Esophagus squamous epithelium (tissue), 5 donors: ENCODE data around the gene FOXP4. TPM values are rescaled to one million over a fixed set of nuclear protein-coding genes. Genes with fewer than 3 reads are reported as not detected.

Source experiments
- DNase-seq: peaks from one replicate; lab custom pipeline; 2025; lab: John Stamatoyannopoulos, UW
- H3K27ac ChIP-seq, 4 donors: fragments of 200-600 bp; sonication (generic); one replicate each; pipeline ENCODE4 v1.5.1; 2016 to 2019; ENCODE audit warnings: mild to moderate bottlenecking in 1 of 4
- H3K27me3 ChIP-seq, 4 donors: fragments of 200-600 bp; sonication (generic); 1 replicate in 3 of 4; 2 replicates in 1 of 4; pipeline versions ENCODE4 v1.5.1 to v1.6.0; 2017 to 2021; ENCODE audit warnings: antibody characterized with exemption in 1 of 4
- H3K36me3 ChIP-seq, 3 donors: fragments of 200-600 bp; sonication (generic); one replicate each; pipeline ENCODE4 v1.5.1; 2016 to 2019
- H3K4me1 ChIP-seq, 3 donors: fragments of 200-600 bp; sonication (generic); one replicate each; pipeline ENCODE4 v1.5.1; 2017 to 2019
- H3K4me3 ChIP-seq, 4 donors: fragments of 200-600 bp; sonication (generic); 1 replicate in 3 of 4; 2 replicates in 1 of 4; pipeline ENCODE4 v1.5.1; 2016 to 2019; ENCODE audit warnings: mild to moderate bottlenecking in 2 of 4, moderate library complexity in 1 of 4
- H3K9me3 ChIP-seq, 3 donors: fragments of 200-600 bp; sonication (generic); one replicate each; pipeline ENCODE4 v1.5.1; 2016 to 2019
- CTCF ChIP-seq, 6 experiments: fragments of 450-650 bp in 4 of 6; fragments of 200-600 bp in 2 of 6; sonication (generic) in 2 of 6; IDR thresholded peaks; one replicate each; pipeline ENCODE4 v1.5.1; 2016 to 2019; ENCODE audit warnings: antibody characterized with exemption in 6 of 6, mild to moderate bottlenecking in 4 of 6, moderate library complexity in 4 of 6
- POLR2A ChIP-seq, 4 donors: fragments of 450-650 bp; IDR thresholded peaks; one replicate each; pipeline ENCODE4 v1.6.1; 2017; ENCODE audit warnings: antibody characterized with exemption in 4 of 4, mild to moderate bottlenecking in 4 of 4, moderate library complexity in 3 of 4
- WGBS, 2 donors: methylation state at CpG; one replicate each; pipeline ENCODE4 v1.1.5; 2018; 5-methylcytosine and 5-hydroxymethylcytosine counted together
- intact Hi-C: fragments of 100-400 bp; cut with DNase I; formaldehyde crosslinking; loops from one replicate; pipeline ENCODE4 v1.15.0; 2022
- total RNA-seq, 4 donors: library from RNA; depleted of rRNA; stranded (reverse); fragments of >200 nt; gene quantifications; one replicate each; pipeline ENCODE4 v1.1.0, GENCODE V29; 2016
- donor health status: DM: yes; HTN: yes; CAD: no.

FOXP4 gene
- total RNA-seq, 4 donors from 2014 or later, result 2.2 to 10.3 (median 6.8) TPM

- intact Hi-C loops, result no loop called here
- TF ChIP-seq CTCF (IDR thresholded peaks at IDR 0.05) (no peak), POLR2A (IDR thresholded peaks at IDR 0.05) (no peak)
- Histone ChIP-seq H3K9me3 (no peaks in the 10 kb centered on the region), H3K36me3 (peaks cover 0 to 24% (median 0%) of the 10 kb centered on the region in 3 donors), H3K4me3 (peak overlapping the region in 1 of 4 donors; percentile 94), H3K4me1 (peaks cover 19 to 59% (median 23%) of the 10 kb centered on the region in 3 donors), H3K27me3 (peaks cover 0 to 31% (median 0%) of the 10 kb centered on the region in 4 donors), H3K27ac (no peak overlapping the region)
- WGBS, 2 donors, result 83 to 87% methylated on average over 3 to 7 of the region's 11 CpGs
- no peak for DNase-seq
Measured at GRCh38 chr6:41548841-41549642, 2.9 kb downstream of the FOXP4 start.

GRCh38 chr6:41549673-41550072, 3.5 kb downstream of the FOXP4 start:
- no peak overlapping the region for H3K27ac ChIP-seq
- no peak overlapping the region for H3K4me3 ChIP-seq
- 100% methylated on average over 2 of the region's 2 CpGs for WGBS, 2 donors
- H3K27me3 ChIP-seq, result peaks cover 0 to 24% (median 0%) of the 10 kb centered on the region in 4 donors
- no peak for DNase-seq
- intact Hi-C loops, result no loop called here
- no peaks in the 10 kb centered on the region for H3K9me3 ChIP-seq
- peaks cover 0 to 24% (median 0%) of the 10 kb centered on the region in 3 donors for H3K36me3 ChIP-seq
- H3K4me1 ChIP-seq, result peaks cover 19 to 59% (median 23%) of the 10 kb centered on the region in 3 donors
- no peak for TF ChIP-seq POLR2A (IDR thresholded peaks at IDR 0.05)
- no peak for TF ChIP-seq CTCF (IDR thresholded peaks at IDR 0.05)

GRCh38 chr6:41551086-41551700, 5.0 kb downstream of the FOXP4 start:
- no peak overlapping the region for H3K4me3 ChIP-seq
- no peak overlapping the region for H3K27ac ChIP-seq
- TF ChIP-seq CTCF (IDR thresholded peaks at IDR 0.05) (no peak), POLR2A (IDR thresholded peaks at IDR 0.05) (no peak)
- WGBS, 2 donors, result 71 to 76% methylated on average over 5 to 6 of the region's 12 CpGs
- peaks cover 0 to 12% (median 0%) of the 10 kb centered on the region in 4 donors for H3K27me3 ChIP-seq
- no peaks in the 10 kb centered on the region for H3K9me3 ChIP-seq
- intact Hi-C loops, result no loop called here
- H3K4me1 ChIP-seq, result peaks cover 12 to 46% (median 13%) of the 10 kb centered on the region in 3 donors
- no peak for DNase-seq
- H3K36me3 ChIP-seq, result peaks cover 0 to 24% (median 0%) of the 10 kb centered on the region in 3 donors

GRCh38 chr6:41551857-41552256, 5.7 kb downstream of the FOXP4 start:
- H3K4me1 ChIP-seq, result peaks cover 12 to 46% (median 13%) of the 10 kb centered on the region in 3 donors
- intact Hi-C loops, result no loop called here
- DNase-seq, result no peak
- no peaks in the 10 kb centered on the region for H3K9me3 ChIP-seq
- WGBS, 2 donors, result 89 to 91% methylated on average over 7 to 9 of the region's 9 CpGs
- H3K27ac ChIP-seq, result no peak overlapping the region
- H3K4me3 ChIP-seq, result no peak overlapping the region
- H3K27me3 ChIP-seq, result peaks cover 0 to 12% (median 0%) of the 10 kb centered on the region in 4 donors
- TF ChIP-seq CTCF (IDR thresholded peaks at IDR 0.05), result no peak
- no peak for TF ChIP-seq POLR2A (IDR thresholded peaks at IDR 0.05)
- peaks cover 0 to 24% (median 0%) of the 10 kb centered on the region in 3 donors for H3K36me3 ChIP-seq

GRCh38 chr6:41552723-41553122, 6.5 kb downstream of the FOXP4 start:
- intact Hi-C loops, result no loop called here
- no peaks in the 10 kb centered on the region for H3K9me3 ChIP-seq
- 91% methylated on average over 6 to 7 of the region's 10 CpGs for WGBS, 2 donors
- no peak overlapping the region for H3K4me3 ChIP-seq
- no peak for DNase-seq
- no peak overlapping the region for H3K27ac ChIP-seq
- peaks cover 0 to 24% (median 0%) of the 10 kb centered on the region in 3 donors for H3K36me3 ChIP-seq
- peaks cover 9 to 39% (median 9%) of the 10 kb centered on the region in 3 donors for H3K4me1 ChIP-seq
- TF ChIP-seq CTCF (IDR thresholded peaks at IDR 0.05), result no peak
- H3K27me3 ChIP-seq, result peaks cover 0 to 12% (median 0%) of the 10 kb centered on the region in 4 donors
